Lung (tissue), 12 donors: ENCODE results near the gene INKA1. TPM values are rescaled to one million over a fixed set of nuclear protein-coding genes. Genes with fewer than 3 reads are reported as not detected.

Source experiments
- ATAC-seq: fragments of 200-7000 bp; cut with Tn5 transposase; one replicate; pipeline ENCODE4 v1.9.1; 2020; ENCODE audit warnings: moderate number of reproducible peaks; ENCODE audit not compliant: insufficient read depth, low FRiP score
- DNase-seq, 3 donors: peaks; one replicate each; pipeline ENCODE4 v3.0.0-alpha.2; 2013 to 2017
- H3K27ac ChIP-seq, 2 donors: one replicate each; pipeline ENCODE4 v1.5.1; 2013; ENCODE audit warnings: mild to moderate bottlenecking in 2 of 2, moderate library complexity in 2 of 2, control low read depth in 1 of 2, inconsistent platforms in 1 of 2, low read depth in 1 of 2, low read length in 1 of 2
- H3K27me3 ChIP-seq, 3 donors: one replicate each; pipeline ENCODE4 v1.5.1; 2013; ENCODE audit warnings: low read length in 2 of 3; ENCODE audit not compliant: control insufficient read depth in 3 of 3, insufficient read depth in 3 of 3
- H3K36me3 ChIP-seq, 4 donors: one replicate each; pipeline ENCODE4 v1.5.1; 2013; ENCODE audit warnings: low read length in 4 of 4, mild to moderate bottlenecking in 1 of 4, moderate library complexity in 1 of 4; ENCODE audit not compliant: control insufficient read depth in 4 of 4, insufficient read depth in 4 of 4
- H3K4me1 ChIP-seq, 5 donors: one replicate each; pipeline ENCODE4 v1.5.1; 2013; ENCODE audit warnings: low read length in 5 of 5, mild to moderate bottlenecking in 2 of 5, moderate library complexity in 1 of 5; ENCODE audit not compliant: control insufficient read depth in 5 of 5, insufficient read depth in 5 of 5
- H3K4me3 ChIP-seq: one replicate; pipeline ENCODE4 v1.5.1; 2013; ENCODE audit warnings: mild to moderate bottlenecking, control low read depth, moderate library complexity
- H3K9ac ChIP-seq, 2 donors: one replicate each; pipeline ENCODE4 v1.5.1; 2013; ENCODE audit warnings: low read length in 2 of 2, control low read depth in 1 of 2; ENCODE audit not compliant: insufficient read depth in 1 of 2
- H3K9me3 ChIP-seq, 4 donors: one replicate each; pipeline ENCODE4 v1.5.1; 2013; ENCODE audit warnings: low read length in 3 of 4, mild to moderate bottlenecking in 1 of 4, moderate library complexity in 1 of 4; ENCODE audit not compliant: control insufficient read depth in 4 of 4, insufficient read depth in 3 of 4
- WGBS, 2 donors: extraction: QIAGEN DNeasy Blood & Tissue Kit; methylation state at CpG; one replicate each; pipeline ENCODE4 v1.1.7; 2013; 5-methylcytosine and 5-hydroxymethylcytosine counted together
- polyA plus RNA-seq, 2 donors: library from polyadenylated mRNA; stranded (reverse); fragments of 200-250 nt; gene quantifications; one replicate each; pipeline ENCODE4 v1.2.1, GENCODE V29; 2013
- total RNA-seq, 2 donors: library from RNA; depleted of rRNA in 1 of 2; stranded (reverse); fragments of >200 nt in 1 of 2; gene quantifications; one replicate each; pipeline ENCODE4 v1.2.1, GENCODE V29; 2014 to 2021
- TF ChIP-seq, protein P1 (sequence below): IDR thresholded peaks from 2 replicates; pipeline ENCODE4 v1.5.1; 2012; ENCODE audit warnings: mild to moderate bottlenecking; ENCODE audit errors: control extremely low read depth, extremely low read depth
- donor health status: control.
- donor health status: control.
- donor health status: Bipolar disorder and iron deficiency.
- donor health status: healthy.
- donor health status: DM: yes; HTN: yes; CAD: no.

Gene INKA1
- total and polyA plus RNA-seq, 4 donors: 6.1 to 10.8 (median 6.9) TPM

DNA sequence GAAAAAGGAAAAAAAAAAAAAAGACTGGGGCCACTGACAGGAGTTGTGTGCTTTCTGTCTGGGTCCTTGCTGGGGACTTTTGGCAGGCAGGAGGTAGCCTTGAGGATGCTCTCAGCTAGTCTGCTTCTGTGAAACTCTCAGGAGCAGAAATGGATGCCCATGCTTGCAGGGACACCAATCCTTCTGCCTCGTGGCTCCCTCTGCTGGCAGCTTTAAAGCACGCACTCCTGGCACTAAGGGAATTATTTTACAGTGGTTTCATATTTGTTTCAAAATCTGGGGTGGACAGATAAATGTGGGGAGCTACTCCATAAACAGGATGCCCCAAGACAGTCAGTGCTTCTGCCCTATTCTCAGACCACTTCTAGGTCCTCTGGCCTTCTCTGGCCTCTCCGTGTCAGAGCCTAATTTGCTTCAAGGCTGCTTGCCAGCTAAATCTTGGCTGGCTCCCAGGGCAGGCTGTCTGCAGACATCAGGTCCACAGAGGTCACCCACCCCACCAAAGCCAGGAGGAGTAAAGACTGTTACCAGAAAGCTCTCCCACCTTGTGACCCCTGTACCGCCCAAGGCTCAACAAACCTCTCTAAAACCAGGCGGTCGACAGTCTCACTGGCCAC lies 36.2 kb downstream of the INKA1 start:
- DNase-seq (peak; percentile 85 to 92 (median 90)), ATAC-seq (peak; percentile 74)
- H3K4me3 ChIP-seq: no peak overlapping the region
- no peaks in the 10 kb centered on the region for H3K9me3 ChIP-seq
- WGBS, 2 donors: 37 to 47% methylated on average over 6 of the region's 6 CpGs
- H3K9ac ChIP-seq: no peak overlapping the region
- TF ChIP-seq, protein P1, sequence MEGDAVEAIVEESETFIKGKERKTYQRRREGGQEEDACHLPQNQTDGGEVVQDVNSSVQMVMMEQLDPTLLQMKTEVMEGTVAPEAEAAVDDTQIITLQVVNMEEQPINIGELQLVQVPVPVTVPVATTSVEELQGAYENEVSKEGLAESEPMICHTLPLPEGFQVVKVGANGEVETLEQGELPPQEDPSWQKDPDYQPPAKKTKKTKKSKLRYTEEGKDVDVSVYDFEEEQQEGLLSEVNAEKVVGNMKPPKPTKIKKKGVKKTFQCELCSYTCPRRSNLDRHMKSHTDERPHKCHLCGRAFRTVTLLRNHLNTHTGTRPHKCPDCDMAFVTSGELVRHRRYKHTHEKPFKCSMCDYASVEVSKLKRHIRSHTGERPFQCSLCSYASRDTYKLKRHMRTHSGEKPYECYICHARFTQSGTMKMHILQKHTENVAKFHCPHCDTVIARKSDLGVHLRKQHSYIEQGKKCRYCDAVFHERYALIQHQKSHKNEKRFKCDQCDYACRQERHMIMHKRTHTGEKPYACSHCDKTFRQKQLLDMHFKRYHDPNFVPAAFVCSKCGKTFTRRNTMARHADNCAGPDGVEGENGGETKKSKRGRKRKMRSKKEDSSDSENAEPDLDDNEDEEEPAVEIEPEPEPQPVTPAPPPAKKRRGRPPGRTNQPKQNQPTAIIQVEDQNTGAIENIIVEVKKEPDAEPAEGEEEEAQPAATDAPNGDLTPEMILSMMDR: peak; percentile 87
- peaks cover 0 to 9% (median 1%) of the 10 kb centered on the region in 4 donors for H3K36me3 ChIP-seq
- no peaks in the 10 kb centered on the region for H3K27me3 ChIP-seq
- peaks cover 0 to 19% (median 2%) of the 10 kb centered on the region in 5 donors for H3K4me1 ChIP-seq
- no peak overlapping the region for H3K27ac ChIP-seq

DNA sequence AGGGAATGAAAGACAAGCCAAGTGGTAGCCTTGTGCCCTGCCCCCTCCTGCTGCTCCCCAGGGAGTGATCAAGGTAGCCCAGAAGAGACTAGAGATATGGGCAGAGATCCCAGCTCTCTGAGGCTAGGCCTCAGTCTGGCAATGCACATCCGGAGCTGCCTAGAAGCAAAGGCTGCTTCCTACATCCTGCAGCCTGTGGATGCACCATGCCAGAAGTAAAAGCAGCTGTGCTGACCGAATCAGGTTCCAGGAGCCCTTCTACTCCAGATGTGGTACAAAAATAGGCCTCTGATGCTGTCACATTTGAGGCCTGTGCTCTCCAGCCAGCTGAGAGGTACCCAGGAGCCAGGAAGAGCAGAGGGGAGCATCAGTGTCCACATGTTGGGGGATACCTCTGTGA lies 37.3 kb downstream of the INKA1 start:
- TF ChIP-seq, protein P1: no peak
- H3K27ac ChIP-seq: no peak overlapping the region
- no peak overlapping the region for H3K4me3 ChIP-seq
- H3K27me3 ChIP-seq: no peaks in the 10 kb centered on the region
- no peaks in the 10 kb centered on the region for H3K9me3 ChIP-seq
- ATAC-seq (no peak), DNase-seq (peak in 1 of 3 donors; percentile 27)
- 57 to 74% methylated on average over 2 of the region's 2 CpGs for WGBS, 2 donors
- peaks cover 0 to 9% (median 0%) of the 10 kb centered on the region in 4 donors for H3K36me3 ChIP-seq
- H3K9ac ChIP-seq: peak overlapping the region in 1 of 2 donors; percentile 9
- H3K4me1 ChIP-seq: peaks cover 0 to 19% (median 2%) of the 10 kb centered on the region in 5 donors

DNA sequence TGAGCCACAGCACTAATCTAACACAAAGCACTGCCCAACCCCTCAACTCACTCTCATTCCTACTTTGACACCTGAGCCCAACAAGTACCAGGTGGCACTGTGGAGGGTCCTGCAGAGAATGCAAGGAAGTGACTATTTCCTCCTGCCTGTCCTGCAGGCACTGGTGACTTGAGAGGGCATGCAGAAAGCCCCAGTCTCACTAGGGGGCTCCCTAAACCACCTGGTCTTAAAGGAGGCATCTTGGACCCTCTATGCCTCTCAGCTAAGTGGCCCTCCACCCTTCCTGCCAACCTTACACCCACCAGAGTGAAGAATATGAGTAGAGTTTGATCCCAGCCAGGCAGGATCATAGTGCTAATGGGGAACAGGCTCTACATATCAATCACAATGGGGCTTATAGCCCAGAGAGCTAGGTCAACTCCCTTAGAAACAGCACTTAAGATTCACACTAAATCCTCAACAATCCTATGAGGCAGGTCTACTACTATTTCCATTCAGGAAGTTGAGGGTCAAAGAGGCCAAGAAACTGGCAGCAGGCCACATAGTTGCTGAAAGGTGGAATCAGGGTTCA lies 38.1 kb downstream of the INKA1 start:
- Histone ChIP-seq H3K27me3 (no peaks in the 10 kb centered on the region), H3K9me3 (no peaks in the 10 kb centered on the region), H3K27ac (no peak overlapping the region), H3K4me1 (peaks cover 0 to 19% (median 2%) of the 10 kb centered on the region in 5 donors), H3K9ac (no peak overlapping the region), H3K36me3 (peaks cover 0 to 9% (median 0%) of the 10 kb centered on the region in 4 donors), H3K4me3 (no peak overlapping the region)
- TF ChIP-seq, protein P1: no peak
- ATAC-seq (no peak), DNase-seq (peak in 2 of 3 donors; percentile 26 to 45)
